GM21423 (cell line): ENCODE results near the gene TUBA1C.
"Not testable (repeated sequence)": the region's sequence is repeated elsewhere in the genome, so short reads cannot be mapped to it uniquely, and the experiment has no call there.

Experiments
- ATAC-seq: cut with Tn5 transposase; IDR thresholded peaks from one replicate; pipeline ENCODE4 v1.9.1; 2021; ENCODE audit warnings: mild to moderate bottlenecking, moderate library complexity; ENCODE audit not compliant: unreplicated experiment

Gene TUBA1C

DNA sequence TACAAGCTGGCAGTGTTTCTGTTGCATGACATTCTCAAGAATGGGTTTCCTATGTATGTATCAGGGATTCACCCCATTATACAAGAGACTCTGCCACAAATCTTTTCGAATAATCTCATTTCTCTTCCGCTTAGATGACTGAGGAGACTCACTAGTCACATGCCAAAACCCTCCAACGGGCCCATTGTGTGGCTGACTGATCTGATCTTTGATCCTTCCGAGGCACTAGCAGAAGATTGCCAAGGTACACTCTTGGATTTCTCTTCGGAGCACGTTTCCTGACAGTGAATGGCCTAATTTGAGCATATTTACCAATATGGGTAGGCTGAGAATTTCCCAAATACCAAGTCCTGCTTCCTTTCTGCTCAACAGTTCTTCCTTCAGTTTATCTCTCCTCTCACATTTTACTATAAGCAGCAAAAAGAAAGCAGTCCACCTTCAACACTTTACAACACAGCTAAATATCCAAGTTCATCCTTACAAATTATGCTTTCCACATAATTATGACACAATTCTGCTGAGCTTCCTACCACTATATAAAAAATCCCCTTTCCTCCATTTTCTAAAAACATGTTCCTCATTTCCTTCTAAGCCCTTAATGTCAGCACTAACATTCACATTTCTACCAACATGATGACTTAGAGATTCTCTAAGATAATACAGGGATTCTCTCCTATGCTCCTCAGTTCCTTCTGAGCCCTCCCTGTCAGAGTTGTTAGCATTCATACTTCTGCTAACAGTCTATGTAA lies 41.1 kb downstream of the TUBA1C start:
- no peak for ATAC-seq

- ATAC-seq = no peak
Observed at GRCh38 chr12:49309386-49309785, 44.5 kb downstream of the TUBA1C start.

DNA sequence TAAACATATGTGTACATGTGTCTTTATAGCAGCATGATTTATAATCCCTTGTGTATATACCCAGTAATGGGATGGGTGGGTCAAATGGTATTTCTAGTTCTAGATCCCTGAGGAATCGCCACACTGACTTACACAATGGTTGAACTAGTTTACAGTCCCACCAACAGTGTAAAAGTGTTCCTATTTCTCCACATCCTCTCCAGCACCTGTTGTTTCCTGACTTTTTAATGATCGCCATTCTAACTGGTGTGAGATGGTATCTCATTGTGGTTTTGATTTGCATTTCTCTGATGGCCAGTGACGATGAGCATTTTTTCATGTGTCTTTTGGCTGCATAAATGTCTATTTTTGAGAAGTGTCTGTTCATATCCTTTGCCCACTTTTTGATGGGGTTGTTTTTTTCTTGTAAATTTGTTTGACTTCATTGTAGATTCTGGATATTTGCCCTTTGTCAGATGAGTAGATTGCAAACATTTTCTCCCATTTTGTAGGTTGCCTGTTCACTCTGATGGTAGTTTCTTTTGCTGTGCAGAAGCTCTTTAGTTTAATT lies 45.6 kb downstream of the TUBA1C start:
- not testable (repeated sequence) for ATAC-seq

- no peak for ATAC-seq
Observed at GRCh38 chr12:49314811-49315210, 49.9 kb downstream of the TUBA1C start.

- not testable (repeated sequence) for ATAC-seq
Observed at GRCh38 chr12:49317118-49317517, 52.2 kb downstream of the TUBA1C start.

- ATAC-seq = not testable (repeated sequence)
Observed at GRCh38 chr12:49320411-49321103, 55.7 kb downstream of the TUBA1C start.

DNA sequence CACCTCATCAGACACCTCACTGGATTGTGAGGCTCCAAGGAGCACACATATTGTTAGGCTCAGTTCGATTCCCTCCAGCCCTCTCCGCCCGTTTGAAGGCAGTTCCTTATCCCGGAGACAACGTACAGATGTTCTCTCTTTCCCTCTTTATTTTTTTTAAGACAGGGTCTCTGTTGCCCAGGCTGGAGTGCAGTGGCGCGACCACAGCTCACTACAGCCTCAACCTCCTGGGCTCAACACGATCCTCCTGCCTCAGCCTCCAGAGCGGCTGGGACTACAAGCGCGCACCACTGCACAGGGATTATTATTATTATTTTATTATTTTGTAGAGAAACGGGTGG lies 57.5 kb downstream of the TUBA1C start:
- ATAC-seq = no peak

- peak; percentile 98 for ATAC-seq
Observed at GRCh38 chr12:49322708-49323523, 58.0 kb downstream of the TUBA1C start, which contains the start of gene TROAP. TROAP (plus strand) TSS chr12:49323255; CDS start chr12:49323609, 354 bp downstream.

GRCh38 chr12:49323524-49324097 lies 58.7 kb downstream of the TUBA1C start:
- no peak for ATAC-seq
